ENCODE results near the gene OR7C1.

- TF ChIP-seq CTCF (IDR thresholded peaks at IDR 0.05) (no peak), POLR2A (IDR thresholded peaks at IDR 0.05) (no peak)
These were observed 30.2 kb downstream of the OR7C1 start for GRCh38 chr19:14804765-14805164.
